Activated CD4-positive, alpha-beta T cell treated with anti-CD3 and anti-CD28 coated beads, Interleukin-2, amount 50 U/mL, for 24 hours (primary cell): Measurements from ENCODE around the gene BICDL1.

Experiments
- DNase-seq, 2 donors: peaks; one replicate each; pipeline ENCODE4 v3.0.0-alpha.2; 2020; ENCODE audit warnings: low read depth in 1 of 2, low spot score in 1 of 2

The BICDL1 gene

DNA sequence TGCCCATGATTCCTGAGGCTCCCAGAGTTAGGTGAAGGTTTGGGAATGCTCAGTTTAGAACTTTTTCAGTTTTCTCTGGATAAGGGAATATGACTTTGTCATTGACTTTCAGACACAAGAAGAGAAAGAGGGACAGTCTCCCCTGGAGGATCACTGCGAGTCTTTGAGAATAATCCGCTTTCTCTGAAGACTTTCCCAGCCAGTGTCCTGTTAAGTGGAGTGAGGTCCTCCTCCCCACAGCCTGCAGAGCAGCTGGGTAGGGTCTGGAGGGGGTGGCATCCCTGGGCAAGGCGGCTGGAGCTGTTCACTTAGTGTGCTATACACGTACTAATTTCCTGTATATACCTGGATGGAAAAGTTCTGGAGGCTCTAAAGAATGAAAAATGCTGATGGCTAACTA is 136.0 kb downstream of the BICDL1 start:
- DNase-seq, result no peak

DNA sequence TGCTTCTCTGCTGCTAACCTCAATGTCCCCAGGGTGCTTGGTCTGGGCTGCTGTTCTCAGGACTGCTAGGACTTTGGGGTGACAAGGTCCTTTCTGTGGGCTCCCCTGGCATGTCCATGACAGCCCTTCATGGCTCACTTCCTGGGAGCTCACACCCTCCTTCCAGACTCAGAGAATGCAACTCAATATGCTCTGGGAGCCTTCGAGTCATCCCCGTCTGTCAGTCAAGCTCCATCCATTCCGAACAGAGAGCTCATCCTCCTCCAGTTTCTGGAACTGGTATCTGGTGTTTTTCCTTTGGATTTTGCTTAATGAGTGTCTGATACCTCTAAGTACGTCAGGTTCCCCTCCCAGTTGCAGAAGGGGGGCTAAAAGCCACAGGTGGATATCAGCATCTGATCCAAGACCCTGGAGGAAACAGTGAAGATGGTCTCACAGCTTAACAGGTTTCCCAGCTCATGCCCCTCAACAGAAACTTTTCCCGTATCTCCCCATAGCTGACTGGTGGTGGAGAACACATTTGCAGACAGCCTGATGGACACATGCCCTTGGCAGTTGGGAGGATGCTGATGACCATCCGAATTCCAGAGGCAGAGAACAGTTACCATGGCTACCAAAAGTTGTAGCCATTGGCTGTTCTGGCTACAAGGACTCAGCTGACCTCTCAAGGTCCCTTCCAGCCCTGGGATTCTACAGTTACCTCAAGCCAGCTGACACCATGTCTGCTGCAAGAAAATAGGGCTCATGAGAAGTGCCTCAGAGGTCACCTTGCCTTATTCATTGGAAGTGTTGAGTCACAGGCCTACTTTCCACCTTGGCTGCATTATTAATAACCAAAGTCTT is 137.0 kb downstream of the BICDL1 start:
- DNase-seq, result no peak

DNA sequence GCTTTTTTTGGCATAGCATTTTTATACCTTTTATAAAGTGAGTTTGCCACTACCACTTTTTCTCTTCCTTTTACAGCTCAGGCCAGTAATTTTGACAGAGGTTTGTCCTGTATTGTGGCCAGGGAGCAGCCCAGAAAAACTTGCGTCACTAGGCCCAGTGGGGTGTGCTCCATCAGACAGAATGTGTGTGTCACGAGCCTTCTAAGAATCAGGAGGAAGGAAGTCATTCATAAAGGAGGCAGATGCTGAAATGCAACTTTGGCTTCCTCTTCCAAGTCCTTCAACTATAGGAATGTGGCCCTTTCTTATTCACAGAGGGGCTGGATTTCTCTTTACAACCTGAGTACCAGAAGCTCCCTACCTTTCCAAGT is 137.6 kb downstream of the BICDL1 start:
- no peak for DNase-seq

DNA sequence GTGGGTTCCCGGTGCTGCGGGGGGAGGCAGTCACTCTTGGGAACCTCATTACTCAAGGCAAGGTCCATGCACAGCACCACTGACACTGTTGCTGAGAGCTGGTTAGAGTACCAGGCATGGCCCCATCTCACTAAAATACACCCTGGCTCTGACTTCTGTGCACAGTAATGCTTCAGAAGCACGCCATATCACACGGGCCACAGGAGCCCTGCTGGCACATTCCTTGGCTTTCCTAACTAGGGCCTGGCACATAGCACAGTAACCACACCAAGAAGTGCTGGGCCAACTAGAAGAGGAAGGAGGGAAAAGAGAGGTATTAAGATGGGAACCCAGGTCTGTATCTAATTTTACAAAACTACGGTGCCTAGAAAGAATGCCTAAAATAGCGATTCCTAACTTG is 141.0 kb downstream of the BICDL1 start:
- no peak for DNase-seq

DNA sequence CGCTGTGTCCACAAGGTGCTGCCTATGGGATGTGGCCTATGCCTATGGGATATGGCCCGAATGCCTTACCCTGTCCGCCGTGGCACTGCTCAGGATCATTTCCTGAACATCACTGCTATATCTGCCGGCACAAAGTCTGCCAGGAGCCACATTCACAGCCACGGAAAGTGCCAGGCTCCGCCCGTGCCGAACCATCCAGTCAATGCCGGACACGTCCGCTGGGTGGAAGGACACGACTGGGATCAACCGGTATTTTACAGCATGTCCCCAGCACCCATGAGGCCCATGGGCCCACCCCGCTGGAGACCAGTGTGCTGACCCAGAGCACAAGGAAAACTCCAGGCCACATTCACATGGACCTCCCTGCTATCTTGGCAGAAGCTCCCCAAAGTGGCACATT is 142.1 kb downstream of the BICDL1 start:
- DNase-seq, result no peak

DNA sequence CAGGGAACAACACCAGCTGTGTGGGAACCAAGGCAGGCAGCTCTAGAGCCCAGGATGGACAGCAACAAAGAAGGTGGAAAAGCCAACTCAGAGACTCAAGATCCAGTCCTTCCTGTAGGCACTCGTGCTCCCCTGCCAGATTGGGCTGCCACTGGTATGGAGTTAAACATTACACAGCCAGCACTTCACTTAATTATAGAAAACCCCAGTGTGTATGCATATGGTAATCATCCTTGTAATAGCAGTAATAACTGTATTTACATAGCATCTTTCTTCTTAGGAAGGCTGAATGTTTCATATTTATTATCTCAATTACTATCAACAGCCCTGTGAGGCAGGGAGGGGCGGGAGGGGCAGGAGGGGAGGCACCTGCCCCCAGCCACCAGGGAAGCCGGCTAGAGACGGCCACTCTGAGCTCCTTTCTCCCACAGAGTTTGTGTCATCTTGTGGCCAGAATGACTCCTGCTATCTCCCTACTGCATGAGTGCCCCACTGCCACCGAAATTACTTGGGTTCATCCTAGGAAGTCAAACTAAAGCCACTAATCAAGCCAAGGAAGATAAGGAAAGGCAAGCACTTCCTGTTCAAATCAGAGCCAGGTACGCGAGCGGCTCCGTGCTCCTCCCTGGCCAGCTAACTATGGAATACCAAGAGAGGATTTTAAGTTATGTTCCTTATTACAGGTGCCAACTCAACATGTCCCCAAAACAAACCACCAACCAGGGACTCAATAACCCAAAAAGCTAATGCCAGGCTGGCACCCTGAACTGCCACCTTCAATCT is 143.2 kb downstream of the BICDL1 start:
- no peak for DNase-seq

DNA sequence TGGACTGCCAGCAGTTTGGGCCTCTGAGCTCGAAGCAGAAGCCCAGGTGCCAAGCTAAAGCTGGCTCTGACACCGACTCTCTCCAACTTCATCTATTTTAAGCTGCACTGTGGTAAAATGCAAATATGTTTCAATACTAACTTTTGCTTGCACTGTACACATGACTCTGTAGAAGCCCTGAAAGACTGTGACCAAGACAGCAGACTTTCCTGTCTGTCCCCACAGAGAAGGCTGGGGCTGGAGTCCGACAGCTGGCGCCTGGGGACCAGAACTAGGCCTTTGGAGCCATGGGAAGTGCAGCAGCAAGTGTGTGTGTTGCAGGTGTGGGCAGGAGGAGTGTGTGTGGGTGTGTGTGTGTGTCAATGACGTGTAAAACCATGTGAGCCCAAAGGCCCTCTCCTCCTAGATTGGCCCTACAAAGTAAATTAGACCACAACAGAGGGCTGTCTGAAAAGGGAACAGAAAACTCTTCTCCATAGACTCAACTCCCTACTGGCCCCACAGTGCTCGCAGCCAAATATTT is 143.9 kb downstream of the BICDL1 start:
- DNase-seq, result no peak

DNA sequence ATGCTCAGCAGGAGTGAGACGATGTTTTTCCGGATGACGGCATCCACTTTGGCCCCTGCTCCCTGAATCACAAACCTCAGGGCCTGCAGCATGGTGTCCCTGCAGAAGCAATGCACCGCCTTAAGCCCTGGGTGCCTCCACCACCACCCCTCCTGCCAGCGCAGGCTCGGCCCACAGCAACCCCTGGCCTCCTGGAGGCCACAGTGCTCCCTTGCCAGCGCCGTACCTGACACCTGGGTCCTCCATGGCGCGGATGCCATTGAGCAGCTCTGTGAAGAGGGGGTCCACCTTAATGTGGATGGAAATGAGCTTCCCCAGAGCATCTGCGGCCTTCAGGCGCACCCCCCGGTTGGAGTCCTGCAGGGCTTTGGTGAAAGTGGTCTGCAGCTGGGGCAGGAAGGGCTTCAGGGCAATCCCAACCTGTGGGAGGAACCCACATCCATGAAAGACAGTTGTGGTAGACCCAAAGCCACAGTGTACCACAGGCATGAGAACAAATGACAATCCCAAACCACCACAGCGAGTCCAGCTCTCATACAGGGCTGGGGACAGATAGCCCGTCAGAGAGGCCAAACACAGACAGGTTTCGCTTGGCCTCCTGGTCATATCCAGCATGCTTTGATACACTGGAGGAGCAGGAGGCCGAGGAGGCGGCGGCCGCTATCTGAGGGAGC is 145.4 kb downstream of the BICDL1 start:
- no peak for DNase-seq

DNA sequence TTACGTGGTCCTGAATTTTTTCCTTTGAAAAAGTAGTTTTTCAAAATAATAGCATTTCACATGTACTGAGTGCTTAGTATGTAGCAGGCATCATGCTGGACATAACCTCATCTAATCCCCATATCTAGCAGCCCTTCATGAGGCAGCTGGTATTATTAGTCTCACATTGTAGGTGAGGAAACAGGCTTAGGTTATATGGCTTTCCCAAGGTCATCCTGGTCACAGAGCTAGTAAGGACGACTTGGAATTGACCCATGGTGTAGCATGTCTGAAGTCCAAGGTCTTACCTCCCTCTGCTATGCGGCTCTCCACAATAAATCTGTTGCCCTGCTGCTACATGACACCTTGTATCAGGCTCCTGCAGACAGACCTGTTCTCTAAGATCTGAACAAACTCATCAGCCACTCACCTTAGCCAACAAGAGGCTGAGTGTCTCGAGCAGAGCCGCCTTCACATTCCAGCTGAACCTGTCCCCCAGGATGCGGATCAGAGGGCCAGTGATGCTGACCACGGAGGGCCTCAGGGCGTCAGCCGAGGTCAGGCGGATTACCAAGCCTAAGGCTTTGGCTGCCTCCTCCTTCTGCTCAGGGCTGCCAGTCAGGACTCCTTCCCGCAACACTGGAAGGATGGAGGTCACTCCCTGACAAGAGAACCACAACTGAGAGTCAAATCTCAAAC is 147.2 kb downstream of the BICDL1 start:
- DNase-seq, result no peak

DNA sequence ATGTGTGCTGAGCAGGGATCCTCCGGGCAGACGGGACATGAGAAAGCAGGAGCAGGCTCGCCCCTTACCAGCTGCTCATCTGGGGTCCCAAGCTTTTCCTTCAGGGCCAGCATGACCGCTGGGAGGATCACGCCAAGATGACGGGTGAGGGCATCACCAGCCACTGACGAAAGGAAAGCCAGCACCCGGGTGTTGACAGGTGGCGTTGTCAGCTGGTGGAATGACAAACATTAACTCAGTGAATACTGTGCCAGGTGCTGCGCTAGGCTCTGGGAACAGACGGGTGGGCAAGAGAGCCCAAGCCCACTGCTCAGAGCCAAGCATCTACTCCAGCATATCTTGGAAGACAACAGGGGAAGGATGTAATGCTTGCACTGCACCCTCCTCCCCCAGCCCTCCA is 148.8 kb downstream of the BICDL1 start:
- no peak for DNase-seq

DNA sequence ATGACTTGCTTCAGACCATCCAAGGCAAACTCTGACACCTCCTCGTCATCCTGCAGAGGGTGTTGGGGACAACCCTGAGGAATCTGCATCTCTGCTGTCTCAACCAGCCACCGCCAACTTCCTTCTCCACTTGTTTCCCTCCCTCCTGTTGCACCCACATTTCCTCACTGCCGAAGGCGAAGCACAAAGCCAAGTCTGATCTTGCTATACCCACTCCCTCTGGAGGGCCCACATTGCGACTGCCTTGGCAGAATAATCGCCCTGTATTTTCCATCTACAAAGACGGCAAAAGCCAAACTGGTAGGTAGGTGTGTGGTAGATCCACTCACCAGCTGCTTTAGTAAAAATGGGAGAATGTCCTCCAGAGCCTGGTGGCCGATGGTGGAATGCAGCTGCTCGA is 149.3 kb downstream of the BICDL1 start:
- no peak for DNase-seq

DNA sequence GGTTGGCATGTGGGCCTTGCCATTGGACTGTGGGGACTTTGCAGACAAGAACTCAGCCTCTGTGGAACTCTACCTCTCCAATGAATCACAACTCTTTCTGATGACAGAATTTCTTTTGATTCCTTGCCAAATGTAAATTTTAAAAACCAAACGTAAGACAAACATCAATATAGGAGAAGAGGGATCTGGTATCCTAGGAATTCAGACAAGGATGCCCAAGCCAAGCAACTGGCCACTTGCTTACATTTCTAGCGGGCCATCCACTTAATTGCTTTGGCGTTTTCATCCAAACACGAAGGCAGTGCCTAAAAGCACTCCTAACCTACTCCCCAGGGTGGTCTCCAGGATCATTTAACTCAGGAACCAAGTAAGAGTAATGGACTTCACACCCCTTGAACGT is 150.9 kb downstream of the BICDL1 start:
- DNase-seq, result no peak

DNA sequence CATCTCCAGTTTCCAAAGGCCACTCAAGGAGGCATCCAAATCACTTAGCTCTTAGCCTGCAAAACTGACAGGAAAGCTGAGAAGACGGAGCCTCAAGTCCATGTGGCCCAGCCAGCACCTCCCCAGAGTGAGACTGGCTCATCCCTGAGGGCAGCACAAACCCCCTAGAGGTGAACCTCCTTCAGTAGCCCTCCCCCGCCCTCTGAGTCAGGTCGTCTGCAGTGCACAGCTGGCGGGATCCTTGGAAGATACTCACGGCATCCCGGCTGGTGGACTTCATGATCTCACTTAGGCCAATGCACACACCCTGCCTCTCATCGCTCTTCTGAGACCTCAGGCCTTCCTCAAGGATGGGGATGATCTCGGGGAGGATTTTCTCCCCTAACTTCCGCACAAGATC is 151.6 kb downstream of the BICDL1 start:
- DNase-seq, result no peak

DNA sequence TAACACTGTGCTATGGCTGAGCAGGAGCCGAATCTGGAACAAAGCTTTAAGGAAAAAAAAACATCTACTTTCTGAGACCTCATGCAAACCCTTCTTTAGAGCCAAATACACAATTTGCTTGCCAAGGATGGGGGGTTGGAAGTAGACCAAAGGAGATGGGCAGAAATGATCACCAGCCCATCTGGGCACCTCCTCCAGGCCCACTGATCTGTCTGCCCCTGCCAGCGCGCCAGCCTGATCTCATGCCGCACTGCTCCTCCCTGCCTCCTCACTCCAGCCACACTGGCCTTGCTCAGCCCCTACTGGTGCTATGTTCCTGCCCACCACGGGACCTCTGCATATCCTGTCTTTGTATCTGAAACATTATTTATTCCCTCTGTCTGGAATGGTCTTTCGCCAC is 152.3 kb downstream of the BICDL1 start:
- no peak for DNase-seq

DNA sequence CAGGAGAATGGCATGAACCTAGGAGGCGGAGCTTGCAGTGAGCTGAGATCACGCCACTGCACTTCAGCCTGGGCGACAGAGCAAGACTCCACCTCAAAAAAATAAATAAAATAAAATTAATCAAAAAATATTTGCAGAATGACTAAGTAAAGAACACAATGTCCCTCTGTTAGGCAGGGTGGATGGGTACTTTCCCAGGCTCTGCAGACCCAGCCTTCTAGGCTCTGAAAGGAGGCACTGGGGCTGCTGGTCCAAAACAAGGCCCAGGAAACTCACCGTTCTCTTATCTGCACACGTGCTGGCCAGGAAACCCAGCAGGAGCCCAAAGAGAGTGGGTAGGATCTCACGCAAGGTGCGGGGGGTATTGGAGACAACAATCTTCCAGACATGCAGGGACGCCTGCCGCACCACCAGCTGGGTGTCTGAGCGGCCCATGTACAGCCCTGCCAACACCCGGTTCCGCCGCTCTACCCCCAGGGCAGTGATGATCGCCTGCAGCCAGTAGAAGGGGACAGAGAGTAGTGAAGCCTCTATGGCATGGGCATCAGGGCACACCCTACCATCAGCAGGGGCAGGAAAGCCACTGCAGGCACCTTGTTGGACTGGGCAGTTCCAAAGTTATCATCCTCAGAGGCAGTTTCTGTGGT is 153.3 kb downstream of the BICDL1 start:
- DNase-seq, result no peak
